ENCODE results near the gene ZNG1E.
"Not testable (repeated sequence)": the region's sequence is repeated elsewhere in the genome, so short reads cannot be mapped to it uniquely, and the experiment has no call there.

Gene ZNG1E

GRCh38 chr9:65675589-65676021 is at the start of gene ZNG1E:
TSS of gene ZNG1E (plus strand) at chr9:65675928. CDS start at chr9:65675977, 49 bp downstream.
- in situ Hi-C loops (cut with HindIII; ENCODE audit: low sequenced_read_pairs) = not testable (repeated sequence)

- in situ Hi-C loops (cut with HindIII; ENCODE audit: low sequenced_read_pairs) = not testable (repeated sequence)
Measured at GRCh38 chr9:65673579-65673978, 2.1 kb upstream of the ZNG1E start.

- in situ Hi-C loops (cut with HindIII; ENCODE audit: low sequenced_read_pairs) = not testable (repeated sequence)
Measured at GRCh38 chr9:65675018-65675417, 710 bp upstream of the ZNG1E start.

GRCh38 chr9:65676389-65676788 is 661 bp downstream of the ZNG1E start:
- in situ Hi-C loops (cut with HindIII; ENCODE audit: low sequenced_read_pairs) = not testable (repeated sequence)

GRCh38 chr9:65678533-65678932 is 2.8 kb downstream of the ZNG1E start:
- in situ Hi-C loops (cut with HindIII; ENCODE audit: low sequenced_read_pairs) = not testable (repeated sequence)

GRCh38 chr9:65703550-65703949 is 27.8 kb downstream of the ZNG1E start:
- in situ Hi-C loops (cut with HindIII; ENCODE audit: low sequenced_read_pairs) = not testable (repeated sequence)

GRCh38 chr9:65714445-65714844 is 38.7 kb downstream of the ZNG1E start:
- in situ Hi-C loops (cut with HindIII; ENCODE audit: low sequenced_read_pairs) = not testable (repeated sequence)

- in situ Hi-C loops (cut with HindIII; ENCODE audit: low sequenced_read_pairs) = not testable (repeated sequence)
Measured at GRCh38 chr9:65737096-65737564, 61.4 kb downstream of the ZNG1E start, which contains the start of gene FOXD4L4. TSS of gene FOXD4L4 (plus strand) at chr9:65737146. CDS start at chr9:65737146, 0 bp downstream.

GRCh38 chr9:65738133-65738532 is 62.4 kb downstream of the ZNG1E start:
- in situ Hi-C loops (cut with HindIII; ENCODE audit: low sequenced_read_pairs) = not testable (repeated sequence)
